ENCODE data around the gene CLDN18.

DNA sequence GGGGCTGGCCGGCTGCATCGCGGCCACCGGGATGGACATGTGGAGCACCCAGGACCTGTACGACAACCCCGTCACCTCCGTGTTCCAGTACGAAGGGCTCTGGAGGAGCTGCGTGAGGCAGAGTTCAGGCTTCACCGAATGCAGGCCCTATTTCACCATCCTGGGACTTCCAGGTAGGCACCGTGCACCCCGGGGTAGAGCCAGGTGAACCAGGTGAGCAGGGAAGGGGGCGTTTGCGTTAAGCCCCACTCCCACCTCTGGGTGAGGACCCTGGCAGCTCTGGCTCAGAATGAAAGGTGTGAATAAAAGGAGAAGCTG is 267 bp downstream of the CLDN18 start:
- TF ChIP-seq, protein P1, sequence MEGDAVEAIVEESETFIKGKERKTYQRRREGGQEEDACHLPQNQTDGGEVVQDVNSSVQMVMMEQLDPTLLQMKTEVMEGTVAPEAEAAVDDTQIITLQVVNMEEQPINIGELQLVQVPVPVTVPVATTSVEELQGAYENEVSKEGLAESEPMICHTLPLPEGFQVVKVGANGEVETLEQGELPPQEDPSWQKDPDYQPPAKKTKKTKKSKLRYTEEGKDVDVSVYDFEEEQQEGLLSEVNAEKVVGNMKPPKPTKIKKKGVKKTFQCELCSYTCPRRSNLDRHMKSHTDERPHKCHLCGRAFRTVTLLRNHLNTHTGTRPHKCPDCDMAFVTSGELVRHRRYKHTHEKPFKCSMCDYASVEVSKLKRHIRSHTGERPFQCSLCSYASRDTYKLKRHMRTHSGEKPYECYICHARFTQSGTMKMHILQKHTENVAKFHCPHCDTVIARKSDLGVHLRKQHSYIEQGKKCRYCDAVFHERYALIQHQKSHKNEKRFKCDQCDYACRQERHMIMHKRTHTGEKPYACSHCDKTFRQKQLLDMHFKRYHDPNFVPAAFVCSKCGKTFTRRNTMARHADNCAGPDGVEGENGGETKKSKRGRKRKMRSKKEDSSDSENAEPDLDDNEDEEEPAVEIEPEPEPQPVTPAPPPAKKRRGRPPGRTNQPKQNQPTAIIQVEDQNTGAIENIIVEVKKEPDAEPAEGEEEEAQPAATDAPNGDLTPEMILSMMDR (IDR thresholded peaks at IDR 0.05) = no peak
- TF ChIP-seq EP300 (IDR thresholded peaks at IDR 0.05) (no peak), POLR2A (IDR thresholded peaks at IDR 0.05) (no peak), POLR2AphosphoS5 (IDR thresholded peaks at IDR 0.05) (no peak)

Measured in sigmoid colon (tissue), 4 donors.